Endothelial cell of umbilical vein (primary cell): ENCODE data around the gene AMH.

Experiments
- POLR2A ChIP-seq: IDR thresholded peaks from 2 replicates; pipeline ENCODE4 v1.6.1; 2012; ENCODE audit warnings: low read depth, mild to moderate bottlenecking, control low read depth, low read length
- POLR2AphosphoS5 ChIP-seq: IDR thresholded peaks from 2 replicates; pipeline ENCODE4 v1.6.1; 2012; ENCODE audit warnings: low read depth, mild to moderate bottlenecking, control low read depth, low read length, moderate library complexity; ENCODE audit not compliant: insufficient read depth
- TF ChIP-seq, protein P1 (sequence below), 2 donors: IDR thresholded peaks; 1 replicate in 1 of 2; 2 replicates in 1 of 2; pipeline ENCODE4 v1.5.1; 2011; ENCODE audit warnings: low read length in 2 of 2, mild to moderate bottlenecking in 2 of 2, moderate library complexity in 2 of 2, control low read depth in 1 of 2, inconsistent platforms in 1 of 2, low read depth in 1 of 2; ENCODE audit not compliant: insufficient read depth in 1 of 2; ENCODE audit errors: extremely low read depth in 1 of 2

DNA sequence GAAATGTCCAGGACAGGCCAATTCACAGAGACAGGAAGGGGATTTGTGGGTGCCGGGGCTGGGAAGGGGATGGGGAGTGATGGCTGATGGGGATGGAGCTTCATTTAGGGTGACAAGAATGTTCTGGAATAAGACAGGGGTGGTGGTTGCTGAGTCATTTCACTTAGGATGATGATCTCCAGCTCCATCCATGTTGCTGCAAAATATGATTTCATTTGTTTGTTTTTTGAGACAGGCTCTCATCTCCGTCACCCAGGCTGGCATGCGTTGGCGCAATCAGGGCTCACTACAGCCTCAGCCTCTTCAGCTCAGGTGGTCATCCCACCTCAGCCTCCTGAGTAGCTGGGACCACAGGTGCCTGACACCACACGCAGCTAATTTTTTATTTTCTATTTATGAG is 10.2 kb downstream of the AMH start:
- TF ChIP-seq, protein P1, sequence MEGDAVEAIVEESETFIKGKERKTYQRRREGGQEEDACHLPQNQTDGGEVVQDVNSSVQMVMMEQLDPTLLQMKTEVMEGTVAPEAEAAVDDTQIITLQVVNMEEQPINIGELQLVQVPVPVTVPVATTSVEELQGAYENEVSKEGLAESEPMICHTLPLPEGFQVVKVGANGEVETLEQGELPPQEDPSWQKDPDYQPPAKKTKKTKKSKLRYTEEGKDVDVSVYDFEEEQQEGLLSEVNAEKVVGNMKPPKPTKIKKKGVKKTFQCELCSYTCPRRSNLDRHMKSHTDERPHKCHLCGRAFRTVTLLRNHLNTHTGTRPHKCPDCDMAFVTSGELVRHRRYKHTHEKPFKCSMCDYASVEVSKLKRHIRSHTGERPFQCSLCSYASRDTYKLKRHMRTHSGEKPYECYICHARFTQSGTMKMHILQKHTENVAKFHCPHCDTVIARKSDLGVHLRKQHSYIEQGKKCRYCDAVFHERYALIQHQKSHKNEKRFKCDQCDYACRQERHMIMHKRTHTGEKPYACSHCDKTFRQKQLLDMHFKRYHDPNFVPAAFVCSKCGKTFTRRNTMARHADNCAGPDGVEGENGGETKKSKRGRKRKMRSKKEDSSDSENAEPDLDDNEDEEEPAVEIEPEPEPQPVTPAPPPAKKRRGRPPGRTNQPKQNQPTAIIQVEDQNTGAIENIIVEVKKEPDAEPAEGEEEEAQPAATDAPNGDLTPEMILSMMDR (IDR thresholded peaks at IDR 0.05; ENCODE audit: extremely low read depth in 1 of 2, insufficient read depth in 1 of 2, low read depth in 1 of 2, low read length in 2 of 2): no peak
- TF ChIP-seq POLR2A (no peak), POLR2AphosphoS5 (no peak)
